ENCODE results near the gene SH2D3A.

The SH2D3A gene

GRCh38 chr19:6738787-6739389, 28.3 kb downstream of the SH2D3A start:
- Histone ChIP-seq H3K4me1 (ENCODE audit: control insufficient read depth, insufficient read depth, low read length) (peaks cover 20% of the 10 kb centered on the region), H3K36me3 (ENCODE audit: control insufficient read depth in 2 of 2, insufficient read depth in 1 of 2, low read length in 2 of 2) (peaks cover 0 to 11% of the 10 kb centered on the region in 2 experiments; a peak in 2 of 3 replicates), H3K4me3 (ENCODE audit: low read depth, low read length) (peak overlapping the region; percentile 29), H3K9me3 (ENCODE audit: control insufficient read depth, insufficient read depth, low read depth, low read length) (no peaks in the 10 kb centered on the region), H3K27ac (ENCODE audit: extremely low read depth, low read depth, low read length) (peak overlapping the region; percentile 11; the same call in 1 of the 2 replicates)
- ChIA-PET CTCF (interaction anchor here (0.6 to 4.8 kb wide), 9 partner anchors 8 to 327 kb away, joined by 3 to 49 read pairs (median 6); partner anchors contain the start of gene SH2D3A), POLR2A (interaction anchor here (0.7 to 1.6 kb wide), 4 partner anchors 23 to 129 kb away, joined by 3 to 6 read pairs (median 4); partner anchors contain the start of gene SH2D3A)
- no peak for TF ChIP-seq ZNF776 (tag by site-specific recombination; IDR thresholded peaks at IDR 0.05; ENCODE audit: borderline replicate concordance)
- TF ChIP-seq BCL11B (tag by site-specific recombination; IDR thresholded peaks at IDR 0.05; ENCODE audit: low read depth) = peak; percentile 39; the same call in 1 of the 2 replicates
- no peak for TF ChIP-seq ZNF37A (tag by site-specific recombination; IDR thresholded peaks at IDR 0.05)
- no peak for TF ChIP-seq ZNF473 (tag by site-specific recombination; IDR thresholded peaks at IDR 0.05)
- TF ChIP-seq ZNF792 (tag by site-specific recombination; IDR thresholded peaks at IDR 0.05) = no peak
- no peak for TF ChIP-seq ZNF239 (tag by site-specific recombination; IDR thresholded peaks at IDR 0.05)
- no peak for TF ChIP-seq HOXA7 (CRISPR knock-in tag; IDR thresholded peaks at IDR 0.05; ENCODE audit: borderline replicate concordance)
- TF ChIP-seq ZNF544 (tag by site-specific recombination; IDR thresholded peaks at IDR 0.05) = no peak
- TF ChIP-seq YY1 (tag by site-specific recombination; IDR thresholded peaks at IDR 0.05) = no peak
- TF ChIP-seq ZNF777 (tag by site-specific recombination; IDR thresholded peaks at IDR 0.05; ENCODE audit: borderline replicate concordance) = peak; percentile 64; the same call in 1 of the 2 replicates
- TF ChIP-seq ZNF747 (tag by site-specific recombination; IDR thresholded peaks at IDR 0.05) = no peak
- no peak for TF ChIP-seq KLF10 (tag by site-specific recombination; IDR thresholded peaks at IDR 0.05)
- TF ChIP-seq, protein P1, sequence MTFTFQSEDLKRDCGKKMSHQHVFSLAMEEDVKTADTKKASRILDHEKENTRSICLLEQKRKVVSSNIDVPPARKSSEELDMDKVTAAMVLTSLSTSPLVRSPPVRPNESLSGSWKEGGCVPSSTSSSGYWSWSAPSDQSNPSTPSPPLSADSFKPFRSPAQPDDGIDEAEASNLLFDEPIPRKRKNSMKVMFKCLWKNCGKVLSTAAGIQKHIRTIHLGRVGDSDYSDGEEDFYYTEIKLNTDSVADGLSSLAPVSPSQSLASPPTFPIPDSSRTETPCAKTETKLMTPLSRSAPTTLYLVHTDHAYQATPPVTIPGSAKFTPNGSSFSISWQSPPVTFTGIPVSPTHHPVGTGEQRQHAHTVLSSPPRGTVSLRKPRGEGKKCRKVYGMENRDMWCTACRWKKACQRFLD (tag by site-specific recombination; IDR thresholded peaks at IDR 0.05) = no peak
- no peak for TF ChIP-seq WT1 (tag by site-specific recombination; IDR thresholded peaks at IDR 0.05)
- TF ChIP-seq, protein P2, sequence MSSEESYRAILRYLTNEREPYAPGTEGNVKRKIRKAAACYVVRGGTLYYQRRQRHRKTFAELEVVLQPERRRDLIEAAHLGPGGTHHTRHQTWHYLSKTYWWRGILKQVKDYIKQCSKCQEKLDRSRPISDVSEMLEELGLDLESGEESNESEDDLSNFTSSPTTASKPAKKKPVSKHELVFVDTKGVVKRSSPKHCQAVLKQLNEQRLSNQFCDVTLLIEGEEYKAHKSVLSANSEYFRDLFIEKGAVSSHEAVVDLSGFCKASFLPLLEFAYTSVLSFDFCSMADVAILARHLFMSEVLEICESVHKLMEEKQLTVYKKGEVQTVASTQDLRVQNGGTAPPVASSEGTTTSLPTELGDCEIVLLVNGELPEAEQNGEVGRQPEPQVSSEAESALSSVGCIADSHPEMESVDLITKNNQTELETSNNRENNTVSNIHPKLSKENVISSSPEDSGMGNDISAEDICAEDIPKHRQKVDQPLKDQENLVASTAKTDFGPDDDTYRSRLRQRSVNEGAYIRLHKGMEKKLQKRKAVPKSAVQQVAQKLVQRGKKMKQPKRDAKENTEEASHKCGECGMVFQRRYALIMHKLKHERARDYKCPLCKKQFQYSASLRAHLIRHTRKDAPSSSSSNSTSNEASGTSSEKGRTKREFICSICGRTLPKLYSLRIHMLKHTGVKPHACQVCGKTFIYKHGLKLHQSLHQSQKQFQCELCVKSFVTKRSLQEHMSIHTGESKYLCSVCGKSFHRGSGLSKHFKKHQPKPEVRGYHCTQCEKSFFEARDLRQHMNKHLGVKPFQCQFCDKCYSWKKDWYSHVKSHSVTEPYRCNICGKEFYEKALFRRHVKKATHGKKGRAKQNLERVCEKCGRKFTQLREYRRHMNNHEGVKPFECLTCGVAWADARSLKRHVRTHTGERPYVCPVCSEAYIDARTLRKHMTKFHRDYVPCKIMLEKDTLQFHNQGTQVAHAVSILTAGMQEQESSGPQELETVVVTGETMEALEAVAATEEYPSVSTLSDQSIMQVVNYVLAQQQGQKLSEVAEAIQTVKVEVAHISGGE (tag by site-specific recombination; conservative IDR thresholded peaks at IDR 0.05; ENCODE audit: low read depth) = no peak
- TF ChIP-seq, protein P3, sequence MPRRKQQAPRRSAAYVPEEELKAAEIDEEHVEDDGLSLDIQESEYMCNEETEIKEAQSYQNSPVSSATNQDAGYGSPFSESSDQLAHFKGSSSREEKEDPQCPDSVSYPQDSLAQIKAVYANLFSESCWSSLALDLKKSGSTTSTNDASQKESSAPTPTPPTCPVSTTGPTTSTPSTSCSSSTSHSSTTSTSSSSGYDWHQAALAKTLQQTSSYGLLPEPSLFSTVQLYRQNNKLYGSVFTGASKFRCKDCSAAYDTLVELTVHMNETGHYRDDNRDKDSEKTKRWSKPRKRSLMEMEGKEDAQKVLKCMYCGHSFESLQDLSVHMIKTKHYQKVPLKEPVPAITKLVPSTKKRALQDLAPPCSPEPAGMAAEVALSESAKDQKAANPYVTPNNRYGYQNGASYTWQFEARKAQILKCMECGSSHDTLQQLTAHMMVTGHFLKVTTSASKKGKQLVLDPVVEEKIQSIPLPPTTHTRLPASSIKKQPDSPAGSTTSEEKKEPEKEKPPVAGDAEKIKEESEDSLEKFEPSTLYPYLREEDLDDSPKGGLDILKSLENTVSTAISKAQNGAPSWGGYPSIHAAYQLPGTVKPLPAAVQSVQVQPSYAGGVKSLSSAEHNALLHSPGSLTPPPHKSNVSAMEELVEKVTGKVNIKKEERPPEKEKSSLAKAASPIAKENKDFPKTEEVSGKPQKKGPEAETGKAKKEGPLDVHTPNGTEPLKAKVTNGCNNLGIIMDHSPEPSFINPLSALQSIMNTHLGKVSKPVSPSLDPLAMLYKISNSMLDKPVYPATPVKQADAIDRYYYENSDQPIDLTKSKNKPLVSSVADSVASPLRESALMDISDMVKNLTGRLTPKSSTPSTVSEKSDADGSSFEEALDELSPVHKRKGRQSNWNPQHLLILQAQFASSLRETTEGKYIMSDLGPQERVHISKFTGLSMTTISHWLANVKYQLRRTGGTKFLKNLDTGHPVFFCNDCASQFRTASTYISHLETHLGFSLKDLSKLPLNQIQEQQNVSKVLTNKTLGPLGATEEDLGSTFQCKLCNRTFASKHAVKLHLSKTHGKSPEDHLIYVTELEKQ (tag by site-specific recombination; IDR thresholded peaks at IDR 0.05; ENCODE audit: borderline replicate concordance) = no peak
- TF ChIP-seq ZNF10 (tag by site-specific recombination; IDR thresholded peaks at IDR 0.05) = no peak
- no peak for TF ChIP-seq ZNF292 (tag by site-specific recombination; IDR thresholded peaks at IDR 0.05; ENCODE audit: borderline replicate concordance, low read depth)
- no peak for TF ChIP-seq ZNF624 (tag by site-specific recombination; IDR thresholded peaks at IDR 0.05)
- no peak for TF ChIP-seq ZNF138 (tag by site-specific recombination; IDR thresholded peaks at IDR 0.05; ENCODE audit: borderline replicate concordance)
- peak; percentile 84; the same call in 1 of the 2 replicates for TF ChIP-seq MZF1 (tag by site-specific recombination; IDR thresholded peaks at IDR 0.05; ENCODE audit: borderline replicate concordance)
- TF ChIP-seq ZNF2 (tag by site-specific recombination; IDR thresholded peaks at IDR 0.05) = no peak
- TF ChIP-seq ZNF426 (tag by site-specific recombination; IDR thresholded peaks at IDR 0.05) = no peak
- TF ChIP-seq ZBTB17 (tag by site-specific recombination; IDR thresholded peaks at IDR 0.05) = 0 out of 2 replicates have a peak, but pooled peaks have one; percentile 28
- no peak for TF ChIP-seq ZNF19 (tag by site-specific recombination; IDR thresholded peaks at IDR 0.05; ENCODE audit: low read depth)
- TF ChIP-seq, protein P4, sequence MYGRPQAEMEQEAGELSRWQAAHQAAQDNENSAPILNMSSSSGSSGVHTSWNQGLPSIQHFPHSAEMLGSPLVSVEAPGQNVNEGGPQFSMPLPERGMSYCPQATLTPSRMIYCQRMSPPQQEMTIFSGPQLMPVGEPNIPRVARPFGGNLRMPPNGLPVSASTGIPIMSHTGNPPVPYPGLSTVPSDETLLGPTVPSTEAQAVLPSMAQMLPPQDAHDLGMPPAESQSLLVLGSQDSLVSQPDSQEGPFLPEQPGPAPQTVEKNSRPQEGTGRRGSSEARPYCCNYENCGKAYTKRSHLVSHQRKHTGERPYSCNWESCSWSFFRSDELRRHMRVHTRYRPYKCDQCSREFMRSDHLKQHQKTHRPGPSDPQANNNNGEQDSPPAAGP (tag by site-specific recombination; IDR thresholded peaks at IDR 0.05) = no peak
- TF ChIP-seq ZNF169 (tag by site-specific recombination; IDR thresholded peaks at IDR 0.05) = no peak
- TF ChIP-seq AEBP2 (tag by site-specific recombination; IDR thresholded peaks at IDR 0.05; ENCODE audit: borderline replicate concordance) = no peak

Data from HEK293 (cell line).